NCI-H2107 (cell line): ENCODE results near the gene TMEM233.

Experiments
- DNase-seq: peaks from one replicate; lab custom pipeline; 2025; lab: John Stamatoyannopoulos, UW

The TMEM233 gene

DNA sequence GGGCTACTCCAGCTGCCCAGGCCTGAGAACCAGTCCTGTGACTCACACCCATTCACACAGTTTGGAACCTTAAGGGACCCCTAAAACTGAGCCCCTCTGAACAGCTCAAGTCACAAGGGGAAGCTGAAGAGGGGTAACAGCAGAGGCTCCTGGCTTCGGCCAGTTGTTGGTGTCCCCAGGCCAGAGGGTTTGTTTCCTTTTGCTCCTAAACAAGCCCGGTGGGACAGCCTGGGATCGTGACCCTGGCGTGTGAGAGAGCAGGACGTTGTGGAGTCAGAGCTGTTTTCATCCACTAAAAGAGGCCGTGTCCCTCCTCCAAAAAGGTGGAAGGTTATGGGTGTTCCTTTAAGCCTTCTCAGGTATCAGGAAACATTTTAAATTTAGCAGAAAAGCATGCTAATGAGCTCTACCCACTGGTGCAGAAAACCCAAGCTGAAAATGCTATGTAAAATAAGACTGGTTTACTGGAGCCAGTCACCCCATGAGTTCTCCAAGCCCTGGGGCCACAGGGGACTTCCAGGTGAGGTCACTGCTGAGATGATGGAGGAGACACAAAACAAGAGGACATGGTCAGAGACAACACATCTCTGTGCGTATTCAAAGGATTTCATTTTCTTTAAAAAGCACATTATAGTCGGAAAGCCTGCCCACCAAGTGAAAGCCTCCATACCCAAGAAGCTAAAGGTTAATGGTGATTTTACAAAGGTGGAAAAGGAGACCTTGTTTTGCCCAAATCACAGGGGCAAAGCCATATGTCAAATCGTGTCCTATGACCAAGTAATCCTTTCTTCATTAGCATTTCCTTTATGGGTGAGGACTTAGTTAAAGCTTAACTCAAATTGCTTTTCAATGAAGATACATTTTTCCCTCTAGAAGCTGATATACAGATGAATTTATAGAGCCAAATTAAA lies 88.4 kb downstream of the TMEM233 start:
- no peak for DNase-seq

- DNase-seq: no peak
Observed at GRCh38 chr12:119682639-119683252, 89.2 kb downstream of the TMEM233 start.

- DNase-seq: no peak
Observed at GRCh38 chr12:119683413-119683812, 89.8 kb downstream of the TMEM233 start.

GRCh38 chr12:119683816-119684215 lies 90.2 kb downstream of the TMEM233 start:
- no peak for DNase-seq

GRCh38 chr12:119684711-119685369 lies 91.3 kb downstream of the TMEM233 start:
- DNase-seq: no peak

GRCh38 chr12:119685375-119685774 lies 91.8 kb downstream of the TMEM233 start:
- DNase-seq: no peak

DNA sequence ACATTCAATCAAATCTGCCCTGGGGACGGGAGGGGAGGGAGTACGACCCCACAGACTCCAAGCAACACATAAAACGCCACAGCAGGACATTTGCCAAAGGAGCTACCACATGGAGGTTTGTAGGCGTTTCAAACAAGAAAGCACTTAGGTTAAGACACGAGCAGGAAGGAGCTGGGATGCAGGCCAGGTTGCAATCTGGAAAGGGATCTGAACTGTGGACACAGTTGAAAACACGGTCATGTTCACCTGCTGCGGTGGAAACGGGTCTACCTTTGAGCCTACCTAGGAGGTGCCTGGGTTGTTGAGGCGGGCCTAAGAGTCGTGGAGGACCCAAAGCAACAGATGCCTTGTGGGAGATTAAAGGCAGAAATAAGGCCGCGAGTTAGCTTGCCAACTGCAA lies 92.8 kb downstream of the TMEM233 start:
- DNase-seq: no peak

DNA sequence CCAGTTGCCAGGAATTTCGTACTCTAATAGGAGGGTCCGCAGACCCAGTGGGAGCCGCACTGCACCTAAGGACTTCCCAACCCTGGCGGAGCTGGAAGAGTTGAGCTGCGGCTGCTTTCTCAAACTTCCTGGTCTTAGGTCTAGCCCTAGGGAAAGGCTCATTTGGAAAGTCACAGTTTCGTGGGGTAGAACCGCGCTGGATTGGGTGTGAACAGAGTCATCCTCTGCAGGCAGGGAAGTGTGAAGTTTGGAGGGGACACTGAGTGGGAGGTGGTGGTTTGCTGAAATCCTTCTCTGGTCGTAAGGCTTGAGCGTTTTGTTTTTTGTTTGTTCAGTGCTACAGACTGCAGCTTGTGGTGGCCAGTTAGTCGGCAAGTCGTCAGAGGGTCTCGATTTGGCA lies 93.2 kb downstream of the TMEM233 start:
- no peak for DNase-seq

- DNase-seq: no peak
Observed at GRCh38 chr12:119687406-119687805, 93.8 kb downstream of the TMEM233 start.

DNA sequence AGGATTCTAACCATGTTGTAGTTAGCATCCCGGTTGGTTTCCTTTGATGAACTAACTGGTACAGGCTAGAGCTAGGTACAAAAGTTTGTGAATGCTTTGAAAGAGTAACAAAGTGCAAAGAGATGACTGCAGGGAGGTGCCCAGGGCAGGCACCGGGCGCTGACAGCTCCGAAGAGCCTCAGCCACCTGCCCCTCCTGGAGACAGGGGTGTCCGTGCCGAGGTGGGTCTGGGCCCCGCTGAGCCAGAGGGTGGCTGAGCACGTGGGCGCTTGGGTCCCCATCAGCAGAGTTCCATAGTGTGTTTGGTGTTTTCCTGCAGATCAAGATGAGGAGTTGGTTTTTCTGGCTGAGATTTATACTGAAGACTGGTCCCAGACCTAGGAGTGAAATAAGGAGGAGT lies 94.3 kb downstream of the TMEM233 start:
- DNase-seq: no peak

GRCh38 chr12:119689935-119690500 lies 96.4 kb downstream of the TMEM233 start:
- no peak for DNase-seq

- no peak for DNase-seq
Observed at GRCh38 chr12:119691202-119691810, 97.7 kb downstream of the TMEM233 start.

DNA sequence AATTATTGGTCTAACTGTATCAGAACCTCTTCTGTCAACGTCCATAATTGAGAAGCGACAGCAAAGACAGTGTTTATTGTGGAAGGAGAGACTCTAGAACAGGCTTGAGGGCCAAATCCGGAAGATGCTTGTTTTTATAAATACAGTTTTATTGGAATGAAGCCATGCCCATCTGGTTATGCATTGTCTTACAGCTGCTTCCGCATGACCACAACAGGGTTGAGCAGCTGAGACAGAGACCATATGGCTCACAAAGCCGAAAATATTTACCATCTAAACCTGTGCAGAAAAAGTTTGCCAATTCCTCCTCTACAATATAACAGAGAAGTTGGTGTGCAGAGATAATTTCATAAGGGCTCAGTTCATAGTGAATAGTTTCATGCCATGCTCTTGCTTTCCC lies 98.8 kb downstream of the TMEM233 start:
- DNase-seq: no peak
